Measurements from ENCODE around the gene PADI3.
A peak's percentile ranks its signal among the peaks of the same experiment; 100 is the strongest.

The PADI3 gene

GRCh38 chr1:17276568-17276967 is 27.7 kb downstream of the PADI3 start:
- DNase-seq = no peak

- DNase-seq = no peak
These were observed 28.7 kb downstream of the PADI3 start for GRCh38 chr1:17277511-17278159.

GRCh38 chr1:17278996-17279830 is 30.3 kb downstream of the PADI3 start:
- DNase-seq = no peak

- DNase-seq = no peak
These were observed 31.5 kb downstream of the PADI3 start for GRCh38 chr1:17280436-17280835.

GRCh38 chr1:17280894-17281293 is 32.0 kb downstream of the PADI3 start:
- DNase-seq = no peak

GRCh38 chr1:17281775-17282181 is 32.9 kb downstream of the PADI3 start:
- DNase-seq = no peak

GRCh38 chr1:17282836-17283235 is 33.9 kb downstream of the PADI3 start:
- no peak for DNase-seq

- no peak for DNase-seq
These were observed 37.7 kb downstream of the PADI3 start for GRCh38 chr1:17286646-17287045.

- DNase-seq = no peak
These were observed 38.4 kb downstream of the PADI3 start for GRCh38 chr1:17287130-17287776.

- no peak for DNase-seq
These were observed 40.8 kb downstream of the PADI3 start for GRCh38 chr1:17289721-17290120.

- DNase-seq = no peak
These were observed 41.7 kb downstream of the PADI3 start for GRCh38 chr1:17290553-17290952.

- DNase-seq = no peak
These were observed 43.6 kb downstream of the PADI3 start for GRCh38 chr1:17292299-17293160.

GRCh38 chr1:17293681-17294425 is 45.0 kb downstream of the PADI3 start:
- peak in 1 of 3 experiments; percentile 61 for DNase-seq

GRCh38 chr1:17295292-17295691 is 46.4 kb downstream of the PADI3 start:
- no peak for DNase-seq

- no peak for DNase-seq
These were observed 47.2 kb downstream of the PADI3 start for GRCh38 chr1:17296086-17296485.

- DNase-seq = no peak
These were observed 49.1 kb downstream of the PADI3 start for GRCh38 chr1:17297991-17298390.

GRCh38 chr1:17301767-17302166 is 52.9 kb downstream of the PADI3 start:
- no peak for DNase-seq

- DNase-seq = no peak
These were observed 55.4 kb downstream of the PADI3 start for GRCh38 chr1:17304151-17304825.

GRCh38 chr1:17304826-17305175 is 55.9 kb downstream of the PADI3 start:
- no peak for DNase-seq

GRCh38 chr1:17305576-17306095 is 56.7 kb downstream of the PADI3 start:
- DNase-seq = no peak

- no peak for DNase-seq
These were observed 57.5 kb downstream of the PADI3 start for GRCh38 chr1:17306407-17306806.
